Measurements from ENCODE around the gene NR1D1. TPM values are rescaled to one million over a fixed set of nuclear protein-coding genes. Genes with fewer than 3 reads are reported as not detected.

NR1D1 gene
- total and polyA plus RNA-seq, 2 donors from 2014 or later: 7.1 to 30.8 TPM

DNA sequence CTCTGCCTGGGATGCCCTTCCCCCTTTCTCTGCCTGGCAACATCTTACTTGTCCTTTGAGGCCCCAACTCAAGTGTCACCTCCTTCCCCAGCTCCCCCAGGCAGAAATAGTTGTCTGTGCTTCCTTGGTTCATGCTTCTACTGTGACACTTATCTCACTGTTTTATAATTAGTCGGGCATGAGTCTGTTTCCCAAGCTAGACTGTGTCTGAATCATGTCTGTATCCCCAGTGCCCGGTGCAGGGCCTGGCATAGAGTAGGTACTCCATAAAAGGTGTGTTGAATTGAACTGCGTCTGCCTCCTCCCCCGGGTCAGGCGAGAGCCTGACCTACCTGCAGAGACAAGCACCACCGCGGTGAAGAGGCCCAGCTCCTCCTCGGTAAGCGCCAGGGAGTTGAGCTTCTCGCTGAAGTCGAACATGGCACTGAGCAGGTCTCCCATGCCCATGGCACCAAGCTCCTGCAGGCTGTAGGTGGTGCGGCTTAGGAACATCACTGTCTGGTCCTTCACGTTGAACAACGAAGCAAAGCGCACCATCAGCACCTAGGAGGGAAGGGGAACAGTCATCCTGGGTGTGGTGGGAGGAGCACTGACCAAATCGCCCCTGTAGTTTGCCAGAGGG lies 6.7 kb downstream of the NR1D1 start:
- intact Hi-C loops (cut with DNase I): no loop called here
- Histone ChIP-seq H3K4me3 (ENCODE audit: low read length in 3 of 3) (no peak overlapping the region), H3K27me3 (ENCODE audit: control insufficient read depth, insufficient read depth, low read length) (no peaks in the 10 kb centered on the region), H3K4me1 (ENCODE audit: control insufficient read depth in 2 of 3, insufficient read depth in 2 of 3, low read depth in 1 of 3, low read length in 3 of 3) (peaks cover 3 to 55% (median 46%) of the 10 kb centered on the region in 3 donors), H3K27ac (ENCODE audit: low read depth in 2 of 2, low read length in 2 of 2) (peak overlapping the region; percentile 19 to 68), H3K9ac (ENCODE audit: low read length in 3 of 3) (no peak overlapping the region), H3K9me3 (ENCODE audit: control insufficient read depth in 2 of 3, insufficient read depth in 1 of 3, low read length in 3 of 3) (no peaks in the 10 kb centered on the region), H3K36me3 (ENCODE audit: control insufficient read depth in 2 of 3, insufficient read depth in 3 of 3, low read length in 3 of 3) (peaks cover 2 to 48% (median 26%) of the 10 kb centered on the region in 3 donors)
- TF ChIP-seq, protein P1, sequence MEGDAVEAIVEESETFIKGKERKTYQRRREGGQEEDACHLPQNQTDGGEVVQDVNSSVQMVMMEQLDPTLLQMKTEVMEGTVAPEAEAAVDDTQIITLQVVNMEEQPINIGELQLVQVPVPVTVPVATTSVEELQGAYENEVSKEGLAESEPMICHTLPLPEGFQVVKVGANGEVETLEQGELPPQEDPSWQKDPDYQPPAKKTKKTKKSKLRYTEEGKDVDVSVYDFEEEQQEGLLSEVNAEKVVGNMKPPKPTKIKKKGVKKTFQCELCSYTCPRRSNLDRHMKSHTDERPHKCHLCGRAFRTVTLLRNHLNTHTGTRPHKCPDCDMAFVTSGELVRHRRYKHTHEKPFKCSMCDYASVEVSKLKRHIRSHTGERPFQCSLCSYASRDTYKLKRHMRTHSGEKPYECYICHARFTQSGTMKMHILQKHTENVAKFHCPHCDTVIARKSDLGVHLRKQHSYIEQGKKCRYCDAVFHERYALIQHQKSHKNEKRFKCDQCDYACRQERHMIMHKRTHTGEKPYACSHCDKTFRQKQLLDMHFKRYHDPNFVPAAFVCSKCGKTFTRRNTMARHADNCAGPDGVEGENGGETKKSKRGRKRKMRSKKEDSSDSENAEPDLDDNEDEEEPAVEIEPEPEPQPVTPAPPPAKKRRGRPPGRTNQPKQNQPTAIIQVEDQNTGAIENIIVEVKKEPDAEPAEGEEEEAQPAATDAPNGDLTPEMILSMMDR (IDR thresholded peaks at IDR 0.05; ENCODE audit: borderline replicate concordance, extremely low read depth, insufficient read depth): no peak
- DNase-seq: no peak
- no peak for FAIRE-seq

DNA sequence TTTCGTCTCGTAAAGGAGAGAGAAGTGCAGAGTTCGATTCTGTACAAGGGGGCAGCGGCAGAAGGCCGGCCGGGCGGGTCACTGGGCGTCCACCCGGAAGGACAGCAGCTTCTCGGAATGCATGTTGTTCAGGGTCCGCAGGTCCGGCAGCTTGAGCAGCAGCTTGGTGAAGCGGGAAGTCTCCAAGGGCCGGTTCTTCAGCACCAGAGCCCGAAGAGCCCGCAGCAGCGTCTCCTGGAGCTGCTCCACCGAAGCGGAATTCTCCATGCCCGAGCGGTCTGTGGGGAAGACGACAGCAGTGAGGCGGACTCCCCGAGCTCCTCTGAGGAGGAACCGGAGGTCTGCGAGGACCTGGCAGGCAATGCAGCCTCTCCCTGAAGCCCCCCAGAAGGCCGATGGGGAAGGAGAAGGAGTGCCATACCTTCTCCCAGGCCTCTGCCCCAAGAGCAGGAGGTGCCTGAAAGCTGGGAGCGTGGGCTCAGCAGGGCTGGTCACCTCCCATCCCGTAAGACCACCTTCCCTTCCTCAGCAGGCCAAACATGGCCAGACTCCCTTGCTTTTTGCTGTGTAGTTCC lies 7.3 kb downstream of the NR1D1 start:
- Histone ChIP-seq H3K27me3 (ENCODE audit: control insufficient read depth, insufficient read depth, low read length) (no peaks in the 10 kb centered on the region), H3K27ac (ENCODE audit: low read depth in 2 of 2, low read length in 2 of 2) (peak overlapping the region; percentile 16 to 68), H3K36me3 (ENCODE audit: control insufficient read depth in 2 of 3, insufficient read depth in 3 of 3, low read length in 3 of 3) (peaks cover 2 to 53% (median 31%) of the 10 kb centered on the region in 3 donors), H3K9me3 (ENCODE audit: control insufficient read depth in 2 of 3, insufficient read depth in 1 of 3, low read length in 3 of 3) (no peaks in the 10 kb centered on the region), H3K9ac (ENCODE audit: low read length in 3 of 3) (no peak overlapping the region), H3K4me3 (ENCODE audit: low read length in 3 of 3) (no peak overlapping the region), H3K4me1 (ENCODE audit: control insufficient read depth in 2 of 3, insufficient read depth in 2 of 3, low read depth in 1 of 3, low read length in 3 of 3) (peaks cover 0 to 49% (median 40%) of the 10 kb centered on the region in 3 donors)
- intact Hi-C loops (cut with DNase I): no loop called here
- TF ChIP-seq, protein P1 (IDR thresholded peaks at IDR 0.05; ENCODE audit: borderline replicate concordance, extremely low read depth, insufficient read depth): no peak
- DNase-seq (peak in 3 of 5 donors; percentile 42 to 77 (median 63)), FAIRE-seq (no peak)

DNA sequence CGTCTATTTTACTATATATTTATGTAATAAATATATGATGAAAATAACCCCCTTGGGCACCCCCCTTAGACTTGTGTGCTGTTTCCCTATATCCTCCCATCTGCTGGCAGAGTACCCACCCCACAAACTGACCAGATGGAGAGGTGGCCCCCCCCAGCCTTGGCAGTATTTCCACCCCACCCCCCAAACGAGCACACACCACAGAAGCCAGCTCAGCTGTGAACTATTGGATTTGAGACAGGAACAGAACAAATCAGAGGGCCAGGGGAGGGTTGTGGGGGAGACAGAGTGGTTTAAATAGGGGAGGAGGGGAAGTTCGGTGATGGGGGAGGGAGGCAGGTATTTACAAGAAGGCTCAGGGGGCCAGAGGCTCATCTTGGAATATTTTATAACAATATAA lies 7.8 kb downstream of the NR1D1 start:
- Histone ChIP-seq H3K9ac (ENCODE audit: low read length in 3 of 3) (no peak overlapping the region), H3K9me3 (ENCODE audit: control insufficient read depth in 2 of 3, insufficient read depth in 1 of 3, low read length in 3 of 3) (no peaks in the 10 kb centered on the region), H3K36me3 (ENCODE audit: control insufficient read depth in 2 of 3, insufficient read depth in 3 of 3, low read length in 3 of 3) (peaks cover 2 to 58% (median 31%) of the 10 kb centered on the region in 3 donors), H3K27ac (ENCODE audit: low read depth in 2 of 2, low read length in 2 of 2) (peak overlapping the region in 1 of 2 donors; percentile 55), H3K4me3 (ENCODE audit: low read length in 3 of 3) (no peak overlapping the region), H3K4me1 (ENCODE audit: control insufficient read depth in 2 of 3, insufficient read depth in 2 of 3, low read depth in 1 of 3, low read length in 3 of 3) (peaks cover 0 to 44% (median 35%) of the 10 kb centered on the region in 3 donors), H3K27me3 (ENCODE audit: control insufficient read depth, insufficient read depth, low read length) (no peaks in the 10 kb centered on the region)
- FAIRE-seq (no peak), DNase-seq (no peak)
- TF ChIP-seq, protein P1 (IDR thresholded peaks at IDR 0.05; ENCODE audit: borderline replicate concordance, extremely low read depth, insufficient read depth): no peak
- intact Hi-C loops (cut with DNase I): no loop called here
